Liver (tissue), 9 donors: ENCODE measurements around the gene TCHP. TPM values are rescaled to one million over a fixed set of nuclear protein-coding genes. Genes with fewer than 3 reads are reported as not detected.

Experiments
- DNase-seq: peaks from one replicate; pipeline ENCODE4 v3.0.0-alpha.2; 2017; ENCODE audit warnings: low spot score
- H3K27ac ChIP-seq, 2 donors: one replicate each; pipeline ENCODE4 v1.7.0; 2013; ENCODE audit warnings: inconsistent platforms in 2 of 2, low read length in 2 of 2, control low read depth in 1 of 2, low read depth in 1 of 2, mild to moderate bottlenecking in 1 of 2
- H3K27me3 ChIP-seq, 4 donors: one replicate each; pipeline versions ENCODE4 v1.6.1 to v1.7.0; 2013; ENCODE audit warnings: low read length in 3 of 4, inconsistent platforms in 1 of 4, mild to moderate bottlenecking in 1 of 4, moderate library complexity in 1 of 4; ENCODE audit not compliant: control insufficient read depth in 4 of 4, insufficient read depth in 4 of 4
- H3K36me3 ChIP-seq, 4 donors: one replicate each; pipeline versions ENCODE4 v1.6.1 to v1.7.0; 2013; ENCODE audit warnings: low read length in 3 of 4, mild to moderate bottlenecking in 3 of 4, low read depth in 1 of 4, moderate library complexity in 1 of 4; ENCODE audit not compliant: control insufficient read depth in 4 of 4, insufficient read depth in 3 of 4
- H3K4me1 ChIP-seq, 4 donors: one replicate each; pipeline versions ENCODE4 v1.6.1 to v1.7.0; 2013; ENCODE audit warnings: low read length in 3 of 4, mild to moderate bottlenecking in 3 of 4, moderate library complexity in 1 of 4; ENCODE audit not compliant: control insufficient read depth in 4 of 4, insufficient read depth in 4 of 4
- H3K4me3 ChIP-seq, 3 donors: one replicate each; pipeline versions ENCODE4 v1.6.1 to v1.7.0; 2013; ENCODE audit warnings: low read length in 3 of 3, control low read depth in 1 of 3, low read depth in 1 of 3, mild to moderate bottlenecking in 1 of 3
- H3K9ac ChIP-seq, 2 donors: one replicate each; pipeline ENCODE4 v1.7.0; 2013; ENCODE audit warnings: low read length in 2 of 2, mild to moderate bottlenecking in 2 of 2, moderate library complexity in 2 of 2, control low read depth in 1 of 2, low read depth in 1 of 2
- H3K9me3 ChIP-seq, 4 donors: one replicate each; pipeline versions ENCODE4 v1.6.1 to v1.7.0; 2013; ENCODE audit warnings: low read length in 3 of 4; ENCODE audit not compliant: control insufficient read depth in 4 of 4
- ATF3 ChIP-seq: IDR thresholded peaks from 2 replicates; pipeline ENCODE4 v1.6.1; 2016; ENCODE audit warnings: antibody characterized with exemption
- CTCF ChIP-seq: fragments of 150-350 bp; IDR thresholded peaks from 2 replicates; pipeline ENCODE4 v1.5.1; 2017; ENCODE audit warnings: improper control_type of control experiment, low read depth, low read length; ENCODE audit not compliant: missing input control
- EGR1 ChIP-seq, 2 donors: IDR thresholded peaks; 2 replicates each; pipeline ENCODE4 v1.6.1; 2016 to 2018; ENCODE audit warnings: antibody characterized with exemption in 2 of 2, low read depth in 2 of 2
- FOXA1 ChIP-seq: IDR thresholded peaks from 2 replicates; pipeline ENCODE4 v1.6.1; 2016; ENCODE audit warnings: antibody characterized with exemption
- FOXA2 ChIP-seq: IDR thresholded peaks from 2 replicates; pipeline ENCODE4 v1.6.1; 2016; ENCODE audit warnings: antibody characterized with exemption
- GABPA ChIP-seq, 2 donors: IDR thresholded peaks in 1 of 2; conservative IDR thresholded peaks in 1 of 2; 2 replicates each; pipeline ENCODE4 v1.6.1; 2016; ENCODE audit warnings: antibody characterized with exemption in 2 of 2, mild to moderate bottlenecking in 1 of 2, moderate library complexity in 1 of 2
- HNF4A ChIP-seq, 2 donors: conservative IDR thresholded peaks; 2 replicates each; pipeline ENCODE4 v1.6.1; 2016; ENCODE audit warnings: antibody characterized with exemption in 2 of 2, mild to moderate bottlenecking in 2 of 2
- HNF4G ChIP-seq: IDR thresholded peaks from 2 replicates; pipeline ENCODE4 v1.6.1; 2016; ENCODE audit warnings: antibody characterized with exemption
- JUND ChIP-seq, 2 donors: IDR thresholded peaks; 2 replicates each; pipeline ENCODE4 v1.6.1; 2016; ENCODE audit warnings: antibody characterized with exemption in 2 of 2
- MAX ChIP-seq: IDR thresholded peaks from 2 replicates; pipeline ENCODE4 v1.6.1; 2016; ENCODE audit warnings: antibody characterized with exemption
- NR2F2 ChIP-seq: IDR thresholded peaks from 2 replicates; pipeline ENCODE4 v1.6.1; 2016; ENCODE audit warnings: antibody characterized with exemption
- RAD21 ChIP-seq, 2 donors: IDR thresholded peaks; 2 replicates each; pipeline ENCODE4 v1.6.1; 2016; ENCODE audit warnings: antibody characterized with exemption in 2 of 2, mild to moderate bottlenecking in 2 of 2
- REST ChIP-seq: IDR thresholded peaks from 2 replicates; pipeline ENCODE4 v1.6.1; 2016; ENCODE audit warnings: antibody characterized with exemption, mild to moderate bottlenecking
- RXRA ChIP-seq, 2 donors: IDR thresholded peaks; 2 replicates each; pipeline ENCODE4 v1.6.1; 2017 to 2018; ENCODE audit warnings: antibody characterized with exemption in 2 of 2, mild to moderate bottlenecking in 1 of 2
- SP1 ChIP-seq: IDR thresholded peaks from 2 replicates; pipeline ENCODE4 v1.6.1; 2018; ENCODE audit warnings: antibody characterized with exemption, mild to moderate bottlenecking
- TAF1 ChIP-seq: conservative IDR thresholded peaks from 2 replicates; pipeline ENCODE4 v1.6.1; 2016; ENCODE audit warnings: antibody characterized with exemption, mild to moderate bottlenecking
- YY1 ChIP-seq: IDR thresholded peaks from 2 replicates; pipeline ENCODE4 v1.6.1; 2016; ENCODE audit warnings: antibody characterized with exemption, mild to moderate bottlenecking
- ZBTB33 ChIP-seq: IDR thresholded peaks from 2 replicates; pipeline ENCODE4 v1.6.1; 2016; ENCODE audit warnings: antibody characterized with exemption
- WGBS: extraction: QIAGEN DNeasy Blood & Tissue Kit; methylation state at CpG from one replicate; pipeline ENCODE4 v1.1.7; 2013; 5-methylcytosine and 5-hydroxymethylcytosine counted together
- polyA plus RNA-seq, 2 donors: library from polyadenylated mRNA; stranded (reverse) in 1 of 2; unstranded in 1 of 2; fragments of 200-250 nt in 1 of 2; fragments of >200 nt in 1 of 2; fragmentation: Nextera tagmentation in 1 of 2; extraction: Ambion mirVana in 1 of 2; gene quantifications; one replicate each; pipeline versions ENCODE4 v1.2.1 to v1.2.3, GENCODE V29; 2013 to 2015
- total RNA-seq, 2 donors: library from RNA; depleted of rRNA; stranded (reverse); fragments of >200 nt; gene quantifications; one replicate each; pipeline ENCODE4 v1.2.3, GENCODE V29; 2014
- donor health status: healthy.
- donor health status: healthy.
- donor health status: healthy.
- donor health status: healthy.
- donor health status: healthy.

The TCHP gene
- total and polyA plus RNA-seq, 4 donors = 5.0 to 9.8 (median 5.2) TPM

GRCh38 chr12:109963330-109963729, 63.3 kb downstream of the TCHP start:
- Histone ChIP-seq H3K4me1 (peaks cover 0 to 17% (median 9%) of the 10 kb centered on the region in 4 donors), H3K27ac (peak overlapping the region in 1 of 2 donors; percentile 44), H3K9ac (no peak overlapping the region), H3K9me3 (no peaks in the 10 kb centered on the region), H3K27me3 (no peaks in the 10 kb centered on the region), H3K4me3 (no peak overlapping the region), H3K36me3 (peaks cover 7 to 29% (median 24%) of the 10 kb centered on the region in 4 donors)
- no peak for DNase-seq
- WGBS = 95% methylated on average over 1 of the region's 1 CpG
- TF ChIP-seq YY1 = no peak
- no peak for TF ChIP-seq RAD21 (IDR thresholded peaks at IDR 0.05)
- no peak for TF ChIP-seq FOXA2
- no peak for TF ChIP-seq SP1
- TF ChIP-seq TAF1 = no peak
- no peak for TF ChIP-seq FOXA1
- TF ChIP-seq NR2F2 = no peak
- no peak for TF ChIP-seq REST

GRCh38 chr12:109963743-109964429, 63.8 kb downstream of the TCHP start:
- Histone ChIP-seq H3K9ac (no peak overlapping the region), H3K36me3 (peaks cover 7 to 29% (median 24%) of the 10 kb centered on the region in 4 donors), H3K27me3 (no peaks in the 10 kb centered on the region), H3K4me3 (no peak overlapping the region), H3K27ac (peak overlapping the region in 1 of 2 donors; percentile 44), H3K4me1 (peaks cover 0 to 17% (median 9%) of the 10 kb centered on the region in 4 donors), H3K9me3 (no peaks in the 10 kb centered on the region)
- no peak for DNase-seq
- WGBS = 75% methylated on average over 4 of the region's 4 CpGs
- TF ChIP-seq FOXA2 (no peak), YY1 (no peak), GABPA (IDR thresholded peaks at IDR 0.05 in 1 of 2, conservative IDR thresholded peaks at IDR 0.05 in 1 of 2) (no peak), MAX (no peak), JUND (IDR thresholded peaks at IDR 0.05) (no peak), RXRA (IDR thresholded peaks at IDR 0.05) (no peak), ATF3 (no peak), CTCF (no peak), ZBTB33 (no peak), NR2F2 (no peak), HNF4G (no peak), TAF1 (no peak), REST (no peak), FOXA1 (no peak), RAD21 (IDR thresholded peaks at IDR 0.05) (no peak), SP1 (no peak), HNF4A (conservative IDR thresholded peaks at IDR 0.05) (no peak), EGR1 (IDR thresholded peaks at IDR 0.05; ENCODE audit: low read depth in 2 of 2) (no peak)
